Upper lobe of left lung (tissue), 6 donors: ENCODE results near the gene JAG2. TPM values are rescaled to one million over a fixed set of nuclear protein-coding genes. Genes with fewer than 3 reads are reported as not detected.

Experiments used
- ATAC-seq, 2 donors: fragments of 200-7000 bp; cut with Tn5 transposase; one replicate each; pipeline ENCODE4 v1.9.1; 2022; ENCODE audit warnings: mild to moderate bottlenecking in 2 of 2, moderate library complexity in 2 of 2; ENCODE audit not compliant: low FRiP score in 2 of 2
- DNase-seq, 2 donors: peaks; one replicate each; pipeline ENCODE4 v3.0.0-alpha.2; 2019 to 2020
- H3K27ac ChIP-seq, 4 donors: fragments of 200-600 bp; sonication (generic); one replicate each; pipeline ENCODE4 v1.5.1; 2016 to 2019
- H3K27me3 ChIP-seq, 4 donors: fragments of 200-600 bp; sonication (generic); one replicate each; pipeline ENCODE4 v1.5.1; 2017 to 2019
- H3K36me3 ChIP-seq, 4 donors: fragments of 200-600 bp; sonication (generic); one replicate each; pipeline ENCODE4 v1.5.1; 2016 to 2019
- H3K4me1 ChIP-seq, 4 donors: fragments of 200-600 bp; sonication (generic); one replicate each; pipeline ENCODE4 v1.5.1; 2018 to 2019
- H3K4me3 ChIP-seq, 4 donors: fragments of 200-600 bp; sonication (generic); one replicate each; pipeline ENCODE4 v1.5.1; 2017 to 2019; ENCODE audit warnings: mild to moderate bottlenecking in 2 of 4, moderate library complexity in 1 of 4
- H3K9me3 ChIP-seq, 4 donors: fragments of 200-600 bp; sonication (generic); one replicate each; pipeline ENCODE4 v1.5.1; 2018 to 2019
- EP300 ChIP-seq, 4 donors: sonication (generic); formaldehyde crosslinking; IDR thresholded peaks; one replicate each; pipeline ENCODE4 v1.5.1; 2017; ENCODE audit warnings: antibody characterized with exemption in 4 of 4, control low read depth in 2 of 4
- POLR2A ChIP-seq, 4 donors: fragments of 450-650 bp; IDR thresholded peaks; one replicate each; pipeline ENCODE4 v1.5.1; 2016 to 2017; ENCODE audit warnings: antibody characterized with exemption in 4 of 4, mild to moderate bottlenecking in 2 of 4
- POLR2AphosphoS5 ChIP-seq, 2 donors: sonication (generic); formaldehyde crosslinking; IDR thresholded peaks; one replicate each; pipeline ENCODE4 v1.5.1; 2017; ENCODE audit warnings: antibody characterized with exemption in 2 of 2
- WGBS, 2 donors: methylation state at CpG; one replicate each; pipeline ENCODE4 v1.1.5; 2017 to 2018; 5-methylcytosine and 5-hydroxymethylcytosine counted together
- total RNA-seq, 6 donors: library from RNA; depleted of rRNA in 4 of 6; stranded (reverse); fragments of >200 nt in 4 of 6; gene quantifications; one replicate each; pipeline versions ENCODE4 v1.1.0 to v1.2.1, GENCODE V29; 2016 to 2021
- TF ChIP-seq, protein P1 (sequence below), 6 experiments: fragments of 450-650 bp in 4 of 6; fragments of 200-600 bp in 2 of 6; sonication (generic) in 2 of 6; IDR thresholded peaks; one replicate each; pipeline ENCODE4 v1.5.1; 2016 to 2019; ENCODE audit warnings: antibody characterized with exemption in 6 of 6
- donor health status: DM: no; HTN: no; CAD: no; lungs with moderate emphysema.
- donor health status: DM: no; HTN: yes; CAD: no; lungs with severe emphysema.

Gene JAG2
- total RNA-seq, 6 donors from 2014 or later = 14.9 to 43.4 (median 23.8) TPM

GRCh38 chr14:105151838-105152793 lies 16.5 kb downstream of the JAG2 start:
- no peaks in the 10 kb centered on the region for H3K27me3 ChIP-seq
- no peak for TF ChIP-seq EP300 (IDR thresholded peaks at IDR 0.05)
- TF ChIP-seq POLR2AphosphoS5 (IDR thresholded peaks at IDR 0.05) = no peak
- TF ChIP-seq, protein P1, sequence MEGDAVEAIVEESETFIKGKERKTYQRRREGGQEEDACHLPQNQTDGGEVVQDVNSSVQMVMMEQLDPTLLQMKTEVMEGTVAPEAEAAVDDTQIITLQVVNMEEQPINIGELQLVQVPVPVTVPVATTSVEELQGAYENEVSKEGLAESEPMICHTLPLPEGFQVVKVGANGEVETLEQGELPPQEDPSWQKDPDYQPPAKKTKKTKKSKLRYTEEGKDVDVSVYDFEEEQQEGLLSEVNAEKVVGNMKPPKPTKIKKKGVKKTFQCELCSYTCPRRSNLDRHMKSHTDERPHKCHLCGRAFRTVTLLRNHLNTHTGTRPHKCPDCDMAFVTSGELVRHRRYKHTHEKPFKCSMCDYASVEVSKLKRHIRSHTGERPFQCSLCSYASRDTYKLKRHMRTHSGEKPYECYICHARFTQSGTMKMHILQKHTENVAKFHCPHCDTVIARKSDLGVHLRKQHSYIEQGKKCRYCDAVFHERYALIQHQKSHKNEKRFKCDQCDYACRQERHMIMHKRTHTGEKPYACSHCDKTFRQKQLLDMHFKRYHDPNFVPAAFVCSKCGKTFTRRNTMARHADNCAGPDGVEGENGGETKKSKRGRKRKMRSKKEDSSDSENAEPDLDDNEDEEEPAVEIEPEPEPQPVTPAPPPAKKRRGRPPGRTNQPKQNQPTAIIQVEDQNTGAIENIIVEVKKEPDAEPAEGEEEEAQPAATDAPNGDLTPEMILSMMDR (IDR thresholded peaks at IDR 0.05) = no peak
- no peak for TF ChIP-seq POLR2A (IDR thresholded peaks at IDR 0.05)
- H3K27ac ChIP-seq = peak overlapping the region in 3 of 4 donors; percentile 24 to 69 (median 57)
- peaks cover 0 to 39% (median 19%) of the 10 kb centered on the region in 4 donors for H3K36me3 ChIP-seq
- peaks cover 0 to 26% (median 4%) of the 10 kb centered on the region in 4 donors for H3K4me1 ChIP-seq
- no peak overlapping the region for H3K4me3 ChIP-seq
- ATAC-seq (no peak), DNase-seq (peak in 1 of 2 donors; percentile 85)
- WGBS, 2 donors = 89 to 97% methylated on average over 10 to 30 of the region's 44 CpGs
- H3K9me3 ChIP-seq = no peaks in the 10 kb centered on the region

DNA sequence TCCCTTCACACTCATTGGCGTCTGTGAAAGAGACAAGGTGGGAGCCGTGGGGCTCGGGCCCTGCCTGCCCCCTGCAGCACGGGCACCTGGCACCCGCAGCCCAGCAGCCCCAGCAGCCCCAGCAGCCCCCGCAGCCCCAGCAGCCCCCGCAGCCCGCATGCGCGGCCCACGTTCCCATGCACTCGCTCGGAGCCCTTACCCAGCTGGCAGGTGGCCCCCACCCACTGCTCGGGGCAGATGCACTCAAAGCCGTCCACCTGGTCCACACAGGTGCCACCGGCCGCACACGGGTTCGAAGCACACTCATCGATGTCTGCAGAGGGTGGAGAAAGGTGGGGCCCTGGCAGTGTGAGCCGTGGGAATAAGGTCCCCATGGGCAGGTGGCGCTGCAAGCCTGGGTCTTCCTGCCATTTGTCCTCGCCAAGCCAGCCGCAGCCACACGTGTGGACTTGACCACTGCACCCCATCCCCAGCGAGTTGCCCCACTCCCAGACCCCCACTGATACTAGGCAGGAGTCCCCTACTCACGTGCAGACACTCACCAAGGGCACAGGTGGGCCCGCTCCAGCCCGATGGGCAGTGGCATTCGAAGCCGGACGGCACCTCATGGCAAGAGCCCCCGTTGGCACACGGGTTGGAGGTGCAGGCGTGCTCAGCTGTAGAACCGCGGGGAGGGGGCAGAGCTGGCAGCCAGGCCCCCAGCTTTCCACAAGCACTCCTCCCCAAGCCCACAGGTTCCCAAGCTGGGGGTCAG lies 17.3 kb downstream of the JAG2 start:
- Histone ChIP-seq H3K4me1 (peaks cover 0 to 26% (median 4%) of the 10 kb centered on the region in 4 donors), H3K36me3 (peaks cover 0 to 47% (median 19%) of the 10 kb centered on the region in 4 donors), H3K27ac (no peak overlapping the region), H3K9me3 (no peaks in the 10 kb centered on the region), H3K4me3 (no peak overlapping the region), H3K27me3 (no peaks in the 10 kb centered on the region)
- 92 to 95% methylated on average over 10 to 27 of the region's 37 CpGs for WGBS, 2 donors
- DNase-seq (peak in 1 of 2 donors; percentile 69), ATAC-seq (no peak)
- TF ChIP-seq POLR2A (IDR thresholded peaks at IDR 0.05) = no peak
- TF ChIP-seq POLR2AphosphoS5 (IDR thresholded peaks at IDR 0.05) = no peak
- TF ChIP-seq, protein P1 (IDR thresholded peaks at IDR 0.05) = no peak
- TF ChIP-seq EP300 (IDR thresholded peaks at IDR 0.05) = no peak

DNA sequence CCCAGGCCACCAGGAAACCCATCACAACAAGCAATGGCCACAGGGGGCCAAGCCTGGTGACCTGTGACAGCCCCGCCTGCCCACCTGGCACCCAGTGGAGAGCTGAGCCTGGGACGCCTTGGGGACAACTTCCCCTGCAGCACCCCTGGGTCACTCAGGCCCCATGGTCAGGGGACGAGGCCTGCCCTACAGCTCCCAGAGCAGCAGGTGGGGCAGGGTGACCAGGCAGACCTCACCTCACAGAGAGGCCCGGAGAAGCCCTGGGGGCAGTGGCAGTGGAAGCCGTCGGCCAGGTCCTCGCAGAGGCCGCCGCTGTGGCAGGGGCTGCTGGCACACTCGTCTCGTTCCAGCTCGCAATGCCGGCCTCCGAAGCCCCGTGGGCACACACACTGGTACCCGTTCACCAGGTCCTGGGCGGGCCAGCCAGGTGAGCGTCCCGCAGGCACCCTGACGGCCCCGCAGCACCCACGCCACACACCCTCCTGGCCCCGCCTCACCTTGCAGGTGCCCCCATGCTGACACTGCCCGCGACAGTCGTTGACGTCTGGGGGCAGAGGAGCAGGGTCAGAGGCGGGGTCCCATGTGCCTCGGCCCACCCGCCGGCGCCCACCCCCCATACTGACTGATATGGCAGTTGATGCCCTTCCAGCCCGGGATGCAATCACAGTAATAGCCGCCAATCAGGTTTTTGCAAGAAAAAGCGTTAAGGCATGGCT lies 18.1 kb downstream of the JAG2 start:
- ATAC-seq = no peak
- 89 to 95% methylated on average over 21 to 22 of the region's 35 CpGs for WGBS, 2 donors
- Histone ChIP-seq H3K4me3 (no peak overlapping the region), H3K27me3 (no peaks in the 10 kb centered on the region), H3K36me3 (peaks cover 0 to 50% (median 21%) of the 10 kb centered on the region in 4 donors), H3K4me1 (peaks cover 0 to 26% (median 4%) of the 10 kb centered on the region in 4 donors), H3K27ac (no peak overlapping the region), H3K9me3 (no peaks in the 10 kb centered on the region)
- TF ChIP-seq POLR2A (IDR thresholded peaks at IDR 0.05) (no peak), POLR2AphosphoS5 (IDR thresholded peaks at IDR 0.05) (no peak), EP300 (IDR thresholded peaks at IDR 0.05) (no peak)
- TF ChIP-seq, protein P1 (IDR thresholded peaks at IDR 0.05) = no peak
- peak in 1 of 2 donors; percentile 81 for DNase-seq

- Histone ChIP-seq H3K27me3 (no peaks in the 10 kb centered on the region), H3K9me3 (no peaks in the 10 kb centered on the region), H3K4me3 (no peak overlapping the region), H3K27ac (no peak overlapping the region), H3K36me3 (peaks cover 0 to 50% (median 19%) of the 10 kb centered on the region in 4 donors), H3K4me1 (peaks cover 0 to 25% (median 4%) of the 10 kb centered on the region in 4 donors)
- no peak for TF ChIP-seq POLR2A (IDR thresholded peaks at IDR 0.05)
- TF ChIP-seq EP300 (IDR thresholded peaks at IDR 0.05) = no peak
- TF ChIP-seq, protein P1 (IDR thresholded peaks at IDR 0.05) = no peak
- TF ChIP-seq POLR2AphosphoS5 (IDR thresholded peaks at IDR 0.05) = no peak
- WGBS, 2 donors = 100% methylated on average over 3 to 4 of the region's 4 CpGs
- DNase-seq (no peak), ATAC-seq (no peak)
Observed at GRCh38 chr14:105150026-105150367, 18.6 kb downstream of the JAG2 start.
